H9 (cell line): ENCODE results near the gene DDX59. TPM values are rescaled to one million over a fixed set of nuclear protein-coding genes. Genes with fewer than 3 reads are reported as not detected.
A peak's percentile ranks its signal among the peaks of the same experiment; 100 is the strongest.

Source experiments
- DNase-seq: peaks from one replicate; pipeline ENCODE4 v3.0.0-alpha.2; 2017
- H2AFZ ChIP-seq: one replicate; pipeline ENCODE4 v1.6.1; 2013; ENCODE audit warnings: mild to moderate bottlenecking, low read length, control low read depth, moderate library complexity
- H2AK5ac ChIP-seq: 2 replicates; pipeline ENCODE4 v1.6.1; 2013; ENCODE audit warnings: low read length, control low read depth, mixed read lengths; ENCODE audit not compliant: insufficient read length
- H2BK120ac ChIP-seq: one replicate; pipeline ENCODE4 v1.6.1; 2013; ENCODE audit warnings: low read depth, mild to moderate bottlenecking, low read length, control low read depth, inconsistent platforms; ENCODE audit not compliant: poor library complexity, severe bottlenecking
- H2BK12ac ChIP-seq: 2 replicates; pipeline ENCODE4 v1.6.1; 2013; ENCODE audit warnings: low read length, control low read depth, mixed read lengths, low read depth; ENCODE audit not compliant: insufficient read length
- H2BK15ac ChIP-seq: 2 replicates; pipeline ENCODE4 v1.6.1; 2013; ENCODE audit warnings: low read depth, low read length, control low read depth
- H2BK20ac ChIP-seq: one replicate; pipeline ENCODE4 v1.6.1; 2013; ENCODE audit warnings: low read depth, mild to moderate bottlenecking, low read length, control low read depth, inconsistent platforms; ENCODE audit not compliant: poor library complexity, severe bottlenecking
- H2BK5ac ChIP-seq: 2 replicates; pipeline ENCODE4 v1.6.1; 2013; ENCODE audit warnings: low read length, control low read depth, mixed read lengths; ENCODE audit not compliant: insufficient read length
- H3K14ac ChIP-seq: 2 replicates; pipeline ENCODE4 v1.6.1; 2013; ENCODE audit warnings: low read length, control low read depth; ENCODE audit not compliant: insufficient read depth
- H3K18ac ChIP-seq: 2 replicates; pipeline ENCODE4 v1.6.1; 2013; ENCODE audit warnings: low read depth, mild to moderate bottlenecking, mixed read lengths, low read length, control low read depth; ENCODE audit not compliant: insufficient read length
- H3K23ac ChIP-seq: 2 replicates; pipeline ENCODE4 v1.6.1; 2013; ENCODE audit warnings: low read length, control low read depth, mixed read lengths, low read depth; ENCODE audit not compliant: insufficient read length
- H3K23me2 ChIP-seq: 2 replicates; pipeline ENCODE4 v1.6.1; 2013; ENCODE audit warnings: low read depth, mild to moderate bottlenecking, mixed read lengths, low read length, control low read depth; ENCODE audit not compliant: insufficient read length, poor library complexity, severe bottlenecking
- H3K27ac ChIP-seq: 2 replicates; pipeline ENCODE4 v1.5.1; 2013; ENCODE audit warnings: low read length, control low read depth, mixed read lengths, low read depth; ENCODE audit not compliant: insufficient read length
- H3K27me3 ChIP-seq: 2 replicates; pipeline ENCODE4 v1.6.1; 2013; ENCODE audit warnings: low read length, control low read depth, inconsistent platforms; ENCODE audit not compliant: insufficient read depth
- H3K4ac ChIP-seq: 2 replicates; pipeline ENCODE4 v1.6.1; 2013; ENCODE audit warnings: low read depth, mild to moderate bottlenecking, control low read depth, inconsistent platforms, low read length, moderate library complexity
- H3K4me1 ChIP-seq: 2 replicates; pipeline ENCODE4 v1.6.1; 2013; ENCODE audit warnings: low read length, control low read depth, inconsistent platforms; ENCODE audit not compliant: insufficient read depth
- H3K4me2 ChIP-seq: 2 replicates; pipeline ENCODE4 v1.6.1; 2013; ENCODE audit warnings: low read length, control low read depth, mixed read lengths; ENCODE audit not compliant: insufficient read length, insufficient read depth
- H3K56ac ChIP-seq: 2 replicates; pipeline ENCODE4 v1.6.1; 2013; ENCODE audit warnings: low read depth, mild to moderate bottlenecking, mixed read lengths, low read length, control low read depth; ENCODE audit not compliant: insufficient read length
- H3K79me1 ChIP-seq: 2 replicates; pipeline ENCODE4 v1.6.1; 2013; ENCODE audit warnings: low read depth, mild to moderate bottlenecking, moderate library complexity, low read length, control low read depth, inconsistent platforms; ENCODE audit not compliant: insufficient read depth, poor library complexity, severe bottlenecking
- H3K79me2 ChIP-seq: 2 replicates; pipeline ENCODE4 v1.6.1; 2013; ENCODE audit warnings: low read length, control low read depth, inconsistent platforms; ENCODE audit not compliant: insufficient read depth
- H3K9ac ChIP-seq: 2 replicates; pipeline ENCODE4 v1.6.1; 2013; ENCODE audit warnings: low read length, control low read depth, mixed read lengths; ENCODE audit not compliant: insufficient read length; ENCODE audit errors: extremely low read depth
- H3K9me3 ChIP-seq: one replicate; pipeline ENCODE4 v1.6.1; 2013; ENCODE audit warnings: low read depth, low read length, inconsistent platforms; ENCODE audit not compliant: control insufficient read depth
- H3T11ph ChIP-seq: one replicate; pipeline ENCODE4 v1.6.1; 2013; ENCODE audit warnings: mild to moderate bottlenecking, low read length, control low read depth, inconsistent platforms
- H4K20me1 ChIP-seq: one replicate; pipeline ENCODE4 v1.6.1; 2013; ENCODE audit not compliant: control insufficient read depth, insufficient read length, insufficient read depth
- H4K5ac ChIP-seq: 2 replicates; pipeline ENCODE4 v1.6.1; 2013; ENCODE audit warnings: low read depth, mild to moderate bottlenecking, mixed read lengths, low read length, control low read depth; ENCODE audit not compliant: insufficient read length
- H4K8ac ChIP-seq: replicated peaks from 2 replicates; pipeline ENCODE4 v1.6.1; 2013; ENCODE audit warnings: low read length, control low read depth, mixed read lengths, low read depth; ENCODE audit not compliant: insufficient read length
- H4K91ac ChIP-seq: 2 replicates; pipeline ENCODE4 v1.6.1; 2013; ENCODE audit warnings: low read depth, mild to moderate bottlenecking, moderate library complexity, mixed read lengths, low read length, control low read depth; ENCODE audit not compliant: insufficient read length
- H3K27ac Mint-ChIP-seq, 3 experiments: 2 replicates in 2 of 3; 3 replicates in 1 of 3; pipeline ENCODE4 v1.8.0; 2020 to 2021; ENCODE audit warnings: mixed read lengths in 3 of 3, mild to moderate bottlenecking in 1 of 3, moderate library complexity in 1 of 3
- H3K27me3 Mint-ChIP-seq: 2 replicates; pipeline ENCODE4 v1.8.0; 2021; ENCODE audit warnings: low read depth, mild to moderate bottlenecking, moderate library complexity, mixed read lengths
- H3K36me3 Mint-ChIP-seq, 3 experiments: 2 replicates in 2 of 3; 3 replicates in 1 of 3; pipeline ENCODE4 v1.8.0; 2020 to 2021; ENCODE audit warnings: low read depth in 3 of 3, mixed read lengths in 3 of 3; ENCODE audit not compliant: insufficient read depth in 1 of 3
- H3K4me1 Mint-ChIP-seq, 2 experiments: 2 replicates each; pipeline ENCODE4 v1.8.0; 2020; ENCODE audit warnings: mixed read lengths in 2 of 2
- H3K4me3 Mint-ChIP-seq, 2 experiments: 2 replicates in 1 of 2; 3 replicates in 1 of 2; pipeline ENCODE4 v1.8.0; 2020 to 2021; ENCODE audit warnings: mild to moderate bottlenecking in 2 of 2, mixed read lengths in 2 of 2, moderate library complexity in 1 of 2
- H3K9me3 Mint-ChIP-seq, 2 experiments: 2 replicates in 1 of 2; 3 replicates in 1 of 2; pipeline ENCODE4 v1.8.0; 2020; ENCODE audit warnings: mild to moderate bottlenecking in 2 of 2, mixed read lengths in 2 of 2, moderate library complexity in 1 of 2
- CTCF ChIP-seq: fragments of 200-600 bp; sonication (generic); conservative IDR thresholded peaks from 3 replicates; pipeline ENCODE4 v1.8.0; 2021; ENCODE audit warnings: antibody characterized with exemption, mild to moderate bottlenecking
- WGBS: extraction: QIAGEN DNeasy Blood & Tissue Kit; methylation state at CpG from one replicate; pipeline ENCODE4 v1.1.7; 2013; ENCODE audit warnings: missing lambda C conversion rate, low lambda C conversion rate, mixed read lengths; ENCODE audit not compliant: insufficient read length; ENCODE audit errors: extremely low coverage; 5-methylcytosine and 5-hydroxymethylcytosine counted together
- total RNA-seq: library from RNA; stranded (reverse); gene quantifications from 2 replicates; pipeline ENCODE4 v1.2.1, GENCODE V29; 2021

The DDX59 gene
- total RNA-seq, 1 experiment from 2014 or later = 14.0 TPM

- no peak for TF ChIP-seq CTCF
- no peak overlapping the region for H3K23ac ChIP-seq
- Mint-ChIP-seq H3K4me1 (peaks cover 11 to 16% of the 10 kb centered on the region in 2 experiments), H3K36me3 (no peaks in the 10 kb centered on the region), H3K27ac (peak overlapping the region in 1 of 3 experiments; percentile 40; a peak in 1 of 7 replicates), H3K9me3 (no peaks in the 10 kb centered on the region), H3K27me3 (no peaks in the 10 kb centered on the region; the same call in 1 of the 2 replicates), H3K4me3 (no peak overlapping the region)
- H3K9ac ChIP-seq = no peak overlapping the region
- no peak overlapping the region for H2BK20ac ChIP-seq
- H3K9me3 ChIP-seq = no peaks in the 10 kb centered on the region
- H3K4me1 ChIP-seq = peaks cover 6% of the 10 kb centered on the region
- no peak overlapping the region for H2BK120ac ChIP-seq
- H4K5ac ChIP-seq = no peak overlapping the region
- H3K79me2 ChIP-seq = no peaks in the 10 kb centered on the region
- H4K8ac ChIP-seq = no peak overlapping the region
- no peaks in the 10 kb centered on the region for H4K20me1 ChIP-seq
- no peak overlapping the region for H3K18ac ChIP-seq
- H2BK5ac ChIP-seq = no peak overlapping the region
- H2BK15ac ChIP-seq = no peak overlapping the region
- no peak overlapping the region for H3K4me2 ChIP-seq
- no peak overlapping the region for H4K91ac ChIP-seq
- no peaks in the 10 kb centered on the region for H3K23me2 ChIP-seq
- H3K27me3 ChIP-seq = no peaks in the 10 kb centered on the region
- no CpG with 5 or more reads among the region's 1 CpG for WGBS
- H3K27ac ChIP-seq = no peak overlapping the region
- H2AK5ac ChIP-seq = no peak overlapping the region
- no peak overlapping the region for H3K4ac ChIP-seq
- no peak overlapping the region for H3K14ac ChIP-seq
- no peak overlapping the region for H2AFZ ChIP-seq
- H3K79me1 ChIP-seq = no peaks in the 10 kb centered on the region
- no peak overlapping the region for H3K56ac ChIP-seq
- DNase-seq = no peak
- no peak overlapping the region for H2BK12ac ChIP-seq
- H3T11ph ChIP-seq = no peak overlapping the region
These were observed 44.3 kb downstream of the DDX59 start for GRCh38 chr1:200625381-200625824.
